Suprapubic skin (tissue), 4 donors: Measurements from ENCODE around the gene MED17. TPM values are rescaled to one million over a fixed set of nuclear protein-coding genes. Genes with fewer than 3 reads are reported as not detected.
A peak's percentile ranks its signal among the peaks of the same experiment; 100 is the strongest.

Source experiments
- DNase-seq, 2 donors: peaks; one replicate each; pipeline ENCODE4 v3.0.0-alpha.2; 2019; ENCODE audit warnings: low spot score in 2 of 2
- H3K27ac ChIP-seq: fragments of 200-600 bp; sonication (generic); one replicate; pipeline ENCODE4 v1.5.1; 2019
- H3K27me3 ChIP-seq: fragments of 200-600 bp; sonication (generic); one replicate; pipeline ENCODE4 v1.5.1; 2019
- H3K36me3 ChIP-seq: fragments of 200-600 bp; sonication (generic); one replicate; pipeline ENCODE4 v1.5.1; 2019
- H3K4me1 ChIP-seq: fragments of 200-600 bp; sonication (generic); one replicate; pipeline ENCODE4 v1.5.1; 2019
- H3K4me3 ChIP-seq: fragments of 200-600 bp; sonication (generic); one replicate; pipeline ENCODE4 v1.5.1; 2019; ENCODE audit warnings: mild to moderate bottlenecking
- H3K9me3 ChIP-seq: fragments of 200-600 bp; sonication (generic); one replicate; pipeline ENCODE4 v1.5.1; 2019
- EP300 ChIP-seq: sonication (generic); formaldehyde crosslinking; IDR thresholded peaks from one replicate; pipeline ENCODE4 v1.6.1; 2017; ENCODE audit warnings: antibody characterized with exemption
- POLR2A ChIP-seq, 2 donors: fragments of 450-650 bp; IDR thresholded peaks; one replicate each; pipeline ENCODE4 v1.6.1; 2017; ENCODE audit warnings: antibody characterized with exemption in 2 of 2, mild to moderate bottlenecking in 2 of 2, moderate library complexity in 2 of 2
- POLR2AphosphoS5 ChIP-seq, 3 donors: sonication (generic); formaldehyde crosslinking; IDR thresholded peaks; one replicate each; pipeline ENCODE4 v1.6.1; 2017; ENCODE audit warnings: antibody characterized with exemption in 3 of 3
- WGBS: methylation state at CpG from one replicate; pipeline ENCODE4 v1.1.5; 2018; 5-methylcytosine and 5-hydroxymethylcytosine counted together
- total RNA-seq, 4 donors: library from RNA; depleted of rRNA; stranded (reverse); fragments of >200 nt; gene quantifications; one replicate each; pipeline ENCODE4 v1.1.0, GENCODE V29; 2016
- TF ChIP-seq, protein P1 (sequence below), 2 donors: fragments of 200-600 bp in 1 of 2; fragments of 450-650 bp in 1 of 2; sonication (generic) in 1 of 2; IDR thresholded peaks; one replicate each; pipeline ENCODE4 v1.5.1; 2016 to 2019; ENCODE audit warnings: antibody characterized with exemption in 2 of 2, mild to moderate bottlenecking in 1 of 2, moderate library complexity in 1 of 2

The MED17 gene, protein sequence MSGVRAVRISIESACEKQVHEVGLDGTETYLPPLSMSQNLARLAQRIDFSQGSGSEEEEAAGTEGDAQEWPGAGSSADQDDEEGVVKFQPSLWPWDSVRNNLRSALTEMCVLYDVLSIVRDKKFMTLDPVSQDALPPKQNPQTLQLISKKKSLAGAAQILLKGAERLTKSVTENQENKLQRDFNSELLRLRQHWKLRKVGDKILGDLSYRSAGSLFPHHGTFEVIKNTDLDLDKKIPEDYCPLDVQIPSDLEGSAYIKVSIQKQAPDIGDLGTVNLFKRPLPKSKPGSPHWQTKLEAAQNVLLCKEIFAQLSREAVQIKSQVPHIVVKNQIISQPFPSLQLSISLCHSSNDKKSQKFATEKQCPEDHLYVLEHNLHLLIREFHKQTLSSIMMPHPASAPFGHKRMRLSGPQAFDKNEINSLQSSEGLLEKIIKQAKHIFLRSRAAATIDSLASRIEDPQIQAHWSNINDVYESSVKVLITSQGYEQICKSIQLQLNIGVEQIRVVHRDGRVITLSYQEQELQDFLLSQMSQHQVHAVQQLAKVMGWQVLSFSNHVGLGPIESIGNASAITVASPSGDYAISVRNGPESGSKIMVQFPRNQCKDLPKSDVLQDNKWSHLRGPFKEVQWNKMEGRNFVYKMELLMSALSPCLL
- total RNA-seq: 10 to 100 TPM; 20.3 to 32.2 (median 29.2) TPM

DNA sequence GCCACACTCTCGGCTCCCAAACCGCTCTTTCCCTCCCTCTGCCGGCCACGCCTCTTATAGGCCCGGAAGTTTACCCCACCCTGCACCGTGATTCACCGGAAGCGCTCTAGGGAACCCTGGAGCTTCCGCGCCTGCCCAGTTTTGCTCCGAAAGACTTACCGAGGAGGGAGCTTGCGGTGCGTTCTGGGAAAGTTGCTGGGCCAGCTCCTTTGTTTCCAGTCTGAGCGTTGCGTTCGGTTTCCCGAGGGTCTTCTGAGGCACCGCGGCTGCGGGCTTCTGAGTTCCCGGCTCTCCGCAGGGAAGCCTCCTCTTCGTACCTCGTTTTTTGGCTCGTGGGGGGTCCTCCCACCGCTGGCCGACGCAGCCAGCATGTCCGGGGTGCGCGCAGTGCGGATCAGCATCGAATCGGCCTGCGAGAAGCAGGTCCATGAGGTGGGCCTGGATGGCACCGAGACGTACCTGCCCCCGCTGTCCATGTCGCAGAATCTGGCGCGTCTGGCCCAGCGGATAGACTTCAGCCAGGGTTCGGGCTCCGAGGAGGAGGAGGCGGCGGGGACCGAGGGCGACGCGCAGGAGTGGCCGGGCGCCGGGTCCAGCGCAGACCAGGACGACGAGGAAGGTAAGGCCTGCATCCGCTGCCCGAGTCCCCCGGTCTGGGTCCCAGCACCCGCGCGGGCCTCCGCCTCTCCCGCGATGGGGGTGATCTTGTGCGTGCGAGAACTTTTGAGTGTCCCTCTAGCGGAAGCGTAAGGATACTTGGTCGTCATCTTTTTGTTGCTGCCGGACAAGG lies at the start of gene MED17:
TSS of gene MED17 (plus strand) at position 138 of the 790 bp plus-strand sequence. CDS start at position 370, 232 bp downstream.
- Histone ChIP-seq H3K4me1 (peaks cover 29% of the 10 kb centered on the region), H3K36me3 (peaks cover 11% of the 10 kb centered on the region), H3K27me3 (no peaks in the 10 kb centered on the region), H3K4me3 (peak within 1 kb of the TSS; percentile 78), H3K9me3 (no peaks in the 10 kb centered on the region), H3K27ac (peak within 1 kb of the TSS; percentile 93)
- peak; percentile 95 for DNase-seq
- TF ChIP-seq POLR2AphosphoS5 (IDR thresholded peaks at IDR 0.05) (peak in 2 of 3 donors; percentile 22 to 73), POLR2A (IDR thresholded peaks at IDR 0.05) (peak; percentile 47 to 70), EP300 (no peak)
- TF ChIP-seq, protein P1, sequence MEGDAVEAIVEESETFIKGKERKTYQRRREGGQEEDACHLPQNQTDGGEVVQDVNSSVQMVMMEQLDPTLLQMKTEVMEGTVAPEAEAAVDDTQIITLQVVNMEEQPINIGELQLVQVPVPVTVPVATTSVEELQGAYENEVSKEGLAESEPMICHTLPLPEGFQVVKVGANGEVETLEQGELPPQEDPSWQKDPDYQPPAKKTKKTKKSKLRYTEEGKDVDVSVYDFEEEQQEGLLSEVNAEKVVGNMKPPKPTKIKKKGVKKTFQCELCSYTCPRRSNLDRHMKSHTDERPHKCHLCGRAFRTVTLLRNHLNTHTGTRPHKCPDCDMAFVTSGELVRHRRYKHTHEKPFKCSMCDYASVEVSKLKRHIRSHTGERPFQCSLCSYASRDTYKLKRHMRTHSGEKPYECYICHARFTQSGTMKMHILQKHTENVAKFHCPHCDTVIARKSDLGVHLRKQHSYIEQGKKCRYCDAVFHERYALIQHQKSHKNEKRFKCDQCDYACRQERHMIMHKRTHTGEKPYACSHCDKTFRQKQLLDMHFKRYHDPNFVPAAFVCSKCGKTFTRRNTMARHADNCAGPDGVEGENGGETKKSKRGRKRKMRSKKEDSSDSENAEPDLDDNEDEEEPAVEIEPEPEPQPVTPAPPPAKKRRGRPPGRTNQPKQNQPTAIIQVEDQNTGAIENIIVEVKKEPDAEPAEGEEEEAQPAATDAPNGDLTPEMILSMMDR (IDR thresholded peaks at IDR 0.05): peak; percentile 12 to 44
- WGBS: 0% methylated on average over 27 of the region's 72 CpGs

DNA sequence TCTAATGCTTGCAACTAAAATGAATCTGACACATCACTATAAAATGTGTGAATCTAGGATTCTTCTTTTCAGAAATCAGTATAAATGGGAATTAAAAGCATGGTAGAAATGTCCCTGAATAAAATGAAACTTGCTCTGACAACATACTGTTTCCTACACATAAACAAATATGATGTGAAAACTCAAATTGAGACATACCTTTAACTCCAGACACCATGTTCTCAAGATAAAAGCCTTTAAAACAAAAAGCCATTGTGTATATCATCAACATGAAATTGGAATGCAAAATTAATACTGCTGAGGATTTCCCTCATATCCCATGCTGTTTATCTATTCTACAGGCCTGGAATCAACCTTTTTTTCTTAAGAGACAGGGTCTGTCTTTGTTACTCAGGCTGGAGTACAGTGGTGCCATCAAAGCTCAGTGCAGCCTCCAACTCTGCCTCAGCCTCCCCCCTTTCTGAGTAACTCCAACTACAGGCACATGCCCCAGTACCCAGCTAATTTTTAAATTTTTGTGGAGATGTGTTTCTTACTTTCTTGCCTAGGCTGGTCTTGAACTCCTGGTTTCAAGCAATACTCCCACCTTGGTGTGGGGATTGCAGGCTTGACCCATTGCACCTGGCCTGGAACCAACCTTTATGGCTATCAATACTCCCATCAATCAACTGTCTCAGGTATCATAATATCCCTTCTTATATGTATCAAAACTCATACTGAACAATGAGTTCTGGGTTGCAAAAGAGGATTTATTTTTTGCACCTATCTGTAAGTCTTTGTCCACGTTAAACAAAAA lies 49.5 kb upstream of the MED17 start:
- Histone ChIP-seq H3K36me3 (peaks cover 87% of the 10 kb centered on the region), H3K4me1 (peaks cover 43% of the 10 kb centered on the region), H3K9me3 (no peaks in the 10 kb centered on the region), H3K27ac (no peak overlapping the region), H3K27me3 (no peaks in the 10 kb centered on the region), H3K4me3 (no peak overlapping the region)
- 87% methylated on average over 1 of the region's 1 CpG for WGBS
- TF ChIP-seq POLR2A (IDR thresholded peaks at IDR 0.05) (no peak), EP300 (no peak), POLR2AphosphoS5 (IDR thresholded peaks at IDR 0.05) (no peak)
- TF ChIP-seq, protein P1 (IDR thresholded peaks at IDR 0.05): no peak
- no peak for DNase-seq

DNA sequence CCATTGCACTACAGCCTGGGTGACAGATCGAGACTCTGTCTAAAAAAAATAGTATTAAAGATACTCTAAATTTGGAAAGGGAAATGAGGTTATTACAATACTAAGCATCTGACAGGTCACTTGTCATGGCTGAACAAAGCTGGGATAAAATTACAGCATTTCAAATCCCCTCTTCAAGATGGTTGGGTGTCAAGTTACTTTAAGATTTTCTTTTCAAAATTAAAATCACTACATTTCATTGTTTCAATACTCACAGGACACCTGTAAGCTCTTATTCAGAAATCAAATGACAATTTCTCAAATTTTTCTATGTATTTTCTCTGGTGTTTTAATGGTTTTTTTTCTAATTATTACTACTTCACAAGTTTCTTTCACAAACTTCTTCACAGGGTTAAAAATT lies 48.5 kb upstream of the MED17 start:
- no peaks in the 10 kb centered on the region for H3K27me3 ChIP-seq
- no peak overlapping the region for H3K4me3 ChIP-seq
- DNase-seq: no peak
- H3K36me3 ChIP-seq: peaks cover 77% of the 10 kb centered on the region
- no peaks in the 10 kb centered on the region for H3K9me3 ChIP-seq
- no peak overlapping the region for H3K27ac ChIP-seq
- WGBS: 83% methylated on average over 1 of the region's 1 CpG
- H3K4me1 ChIP-seq: peaks cover 49% of the 10 kb centered on the region
- TF ChIP-seq POLR2AphosphoS5 (IDR thresholded peaks at IDR 0.05) (no peak), EP300 (no peak)

DNA sequence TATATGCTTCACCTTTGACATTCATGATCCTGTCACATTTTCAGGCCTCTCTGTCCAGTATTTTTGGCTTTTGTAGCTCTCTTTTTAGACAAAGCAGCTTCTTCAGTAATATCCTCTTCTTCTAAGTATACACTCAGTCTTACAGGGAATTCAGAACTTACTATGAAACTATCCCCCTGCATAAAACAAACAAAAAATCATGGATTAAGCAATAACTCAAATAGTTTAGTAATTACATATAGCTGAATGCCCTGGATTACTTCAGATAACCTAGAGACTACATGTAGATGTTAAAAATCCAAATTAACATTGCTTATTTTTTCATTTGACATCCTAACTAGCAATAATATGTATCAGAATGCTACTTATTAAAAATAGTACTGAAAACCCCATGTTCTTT lies 48.0 kb upstream of the MED17 start:
- H3K4me1 ChIP-seq: peaks cover 49% of the 10 kb centered on the region
- no peaks in the 10 kb centered on the region for H3K27me3 ChIP-seq
- TF ChIP-seq, protein P1 (IDR thresholded peaks at IDR 0.05): no peak
- TF ChIP-seq POLR2AphosphoS5 (IDR thresholded peaks at IDR 0.05): no peak
- TF ChIP-seq EP300: no peak
- TF ChIP-seq POLR2A (IDR thresholded peaks at IDR 0.05): no peak
- H3K36me3 ChIP-seq: peaks cover 72% of the 10 kb centered on the region
- H3K27ac ChIP-seq: no peak overlapping the region
- no peak for DNase-seq
- H3K4me3 ChIP-seq: no peak overlapping the region
- H3K9me3 ChIP-seq: no peaks in the 10 kb centered on the region
